Measurements from ENCODE around the gene COG5. TPM values are rescaled to one million over a fixed set of nuclear protein-coding genes. Genes with fewer than 3 reads are reported as not detected.
A peak's percentile ranks its signal among the peaks of the same experiment; 100 is the strongest.

COG5 gene
- total and polyA plus RNA-seq, 11 donors: 9.4 to 61.6 (median 42.1) TPM

DNA sequence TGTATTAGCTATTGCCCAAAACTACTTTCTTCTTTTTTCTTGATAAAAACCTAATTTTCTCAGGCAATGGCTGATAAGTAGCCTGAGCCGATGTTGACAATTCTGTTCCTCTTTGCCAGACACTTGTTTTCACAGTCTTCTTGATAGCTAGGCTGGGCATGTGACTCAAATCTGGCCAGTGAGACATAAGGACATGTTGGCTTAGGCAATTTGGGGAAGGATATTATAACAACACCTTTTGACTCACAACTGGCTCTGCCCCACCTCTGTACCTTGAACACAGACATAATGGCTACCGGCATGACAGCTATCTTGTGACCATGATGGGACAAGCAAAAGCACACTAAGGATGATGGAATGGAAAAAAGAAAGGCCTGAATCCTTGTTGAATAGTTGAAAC, 166.7 kb downstream of the COG5 start:
- WGBS, 4 donors: 50 to 59% (median 56%) methylated on average over 2 of the region's 2 CpGs
- H3K9me3 ChIP-seq: no peaks in the 10 kb centered on the region
- intact Hi-C loops (cut with DNase I): loop anchor here in 1 of 10 donors (10.0 kb wide), 1 partner anchor 192 kb away; no protein-coding TSS in a partner anchor
- DNase-seq (no peak), ATAC-seq (peak in 3 of 4 donors; percentile 29 to 53 (median 38))
- no peak overlapping the region for H3K4me3 ChIP-seq
- H3K4me1 ChIP-seq: peaks cover 0 to 7% (median 0%) of the 10 kb centered on the region in 12 donors
- no peak overlapping the region for H3K27ac ChIP-seq
- no peaks in the 10 kb centered on the region for H3K27me3 ChIP-seq
- no peak for TF ChIP-seq POLR2A (IDR thresholded peaks at IDR 0.05)
- TF ChIP-seq, protein P1, sequence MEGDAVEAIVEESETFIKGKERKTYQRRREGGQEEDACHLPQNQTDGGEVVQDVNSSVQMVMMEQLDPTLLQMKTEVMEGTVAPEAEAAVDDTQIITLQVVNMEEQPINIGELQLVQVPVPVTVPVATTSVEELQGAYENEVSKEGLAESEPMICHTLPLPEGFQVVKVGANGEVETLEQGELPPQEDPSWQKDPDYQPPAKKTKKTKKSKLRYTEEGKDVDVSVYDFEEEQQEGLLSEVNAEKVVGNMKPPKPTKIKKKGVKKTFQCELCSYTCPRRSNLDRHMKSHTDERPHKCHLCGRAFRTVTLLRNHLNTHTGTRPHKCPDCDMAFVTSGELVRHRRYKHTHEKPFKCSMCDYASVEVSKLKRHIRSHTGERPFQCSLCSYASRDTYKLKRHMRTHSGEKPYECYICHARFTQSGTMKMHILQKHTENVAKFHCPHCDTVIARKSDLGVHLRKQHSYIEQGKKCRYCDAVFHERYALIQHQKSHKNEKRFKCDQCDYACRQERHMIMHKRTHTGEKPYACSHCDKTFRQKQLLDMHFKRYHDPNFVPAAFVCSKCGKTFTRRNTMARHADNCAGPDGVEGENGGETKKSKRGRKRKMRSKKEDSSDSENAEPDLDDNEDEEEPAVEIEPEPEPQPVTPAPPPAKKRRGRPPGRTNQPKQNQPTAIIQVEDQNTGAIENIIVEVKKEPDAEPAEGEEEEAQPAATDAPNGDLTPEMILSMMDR (IDR thresholded peaks at IDR 0.05): no peak
- no peaks in the 10 kb centered on the region for H3K36me3 ChIP-seq

DNA sequence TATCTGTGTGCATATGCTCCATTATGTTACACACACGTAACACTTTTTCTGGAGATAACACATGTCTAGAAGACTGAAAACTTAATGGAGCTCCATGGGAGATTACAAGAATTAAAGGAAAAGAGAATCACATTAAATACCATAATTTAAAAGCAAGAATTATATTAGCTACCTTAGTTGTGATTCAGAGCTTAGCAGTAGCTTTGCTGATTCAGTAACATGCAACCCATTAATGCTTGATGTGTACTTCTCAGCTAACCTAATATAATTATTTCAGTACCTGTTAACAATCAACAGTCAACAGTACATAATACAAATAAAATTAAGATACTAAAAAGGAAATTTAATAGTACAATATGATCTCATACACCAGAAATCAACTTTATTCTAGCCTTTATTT, 167.6 kb downstream of the COG5 start:
- Histone ChIP-seq H3K9me3 (no peaks in the 10 kb centered on the region), H3K4me3 (no peak overlapping the region), H3K36me3 (peaks cover 0 to 3% (median 0%) of the 10 kb centered on the region in 9 donors), H3K4me1 (peaks cover 0 to 7% (median 0%) of the 10 kb centered on the region in 12 donors), H3K27ac (no peak overlapping the region), H3K27me3 (no peaks in the 10 kb centered on the region)
- DNase-seq: no peak
- no peak for TF ChIP-seq POLR2A (IDR thresholded peaks at IDR 0.05)
- TF ChIP-seq, protein P1 (IDR thresholded peaks at IDR 0.05): no peak
- 96 to 100% (median 97%) methylated on average over 1 of the region's 1 CpG for WGBS, 4 donors
- intact Hi-C loops (cut with DNase I): loop anchor here in 1 of 10 donors (10.0 kb wide), 1 partner anchor 191 kb away; no protein-coding TSS in a partner anchor
- no peak for ATAC-seq

DNA sequence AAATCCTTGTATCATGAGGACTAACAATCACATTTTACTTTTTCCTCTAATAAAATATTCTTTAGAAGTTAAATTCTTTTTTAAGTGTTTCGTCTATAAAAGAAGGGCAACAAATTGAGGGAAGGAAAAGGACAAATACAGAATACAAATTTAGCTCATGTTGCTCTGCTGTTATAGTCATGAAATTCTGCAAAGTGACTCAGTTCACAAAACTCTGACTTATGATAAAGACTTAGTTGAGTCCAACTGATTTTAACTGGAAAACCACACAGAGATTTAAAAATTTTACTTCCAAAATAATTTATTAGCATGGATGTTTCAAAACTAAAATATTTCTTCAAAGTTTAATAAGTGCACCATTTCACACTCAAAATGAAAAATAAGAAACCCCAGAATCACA, 168.9 kb downstream of the COG5 start:
- Histone ChIP-seq H3K27ac (no peak overlapping the region), H3K4me3 (no peak overlapping the region), H3K9me3 (no peaks in the 10 kb centered on the region), H3K4me1 (peaks cover 0 to 7% (median 0%) of the 10 kb centered on the region in 12 donors), H3K27me3 (no peaks in the 10 kb centered on the region), H3K36me3 (peaks cover 0 to 4% (median 0%) of the 10 kb centered on the region in 9 donors)
- DNase-seq (no peak), ATAC-seq (no peak)
- 81 to 92% (median 89%) methylated on average over 1 of the region's 1 CpG for WGBS, 4 donors
- TF ChIP-seq, protein P1 (IDR thresholded peaks at IDR 0.05): no peak
- intact Hi-C loops (cut with DNase I): loop anchor here in 1 of 10 donors (10.0 kb wide), 1 partner anchor 190 kb away; no protein-coding TSS in a partner anchor

DNA sequence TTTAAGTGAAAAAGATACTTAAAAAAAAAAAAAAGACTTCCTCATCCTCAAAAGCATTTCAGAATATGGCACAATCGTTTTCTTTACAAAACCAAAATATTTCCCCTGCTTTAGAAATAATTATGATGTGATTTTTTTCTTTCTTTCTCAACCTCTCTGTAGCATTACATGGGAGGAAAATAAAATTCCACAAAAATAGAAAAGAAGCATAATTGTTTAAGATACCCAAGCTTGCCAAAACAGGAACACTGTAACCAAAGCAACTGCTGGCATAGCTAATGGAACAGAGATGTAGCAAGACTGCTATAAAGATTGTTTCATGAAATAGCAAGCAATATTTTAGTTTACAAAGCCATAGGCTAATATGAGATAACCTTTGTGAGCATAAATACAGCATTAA, 169.4 kb downstream of the COG5 start:
- ATAC-seq (no peak), DNase-seq (no peak)
- H3K27ac ChIP-seq: no peak overlapping the region
- peaks cover 0 to 7% (median 0%) of the 10 kb centered on the region in 12 donors for H3K4me1 ChIP-seq
- intact Hi-C loops (cut with DNase I): loop anchor here in 1 of 10 donors (10.0 kb wide), 1 partner anchor 189 kb away; no protein-coding TSS in a partner anchor
- H3K9me3 ChIP-seq: no peaks in the 10 kb centered on the region
- no peaks in the 10 kb centered on the region for H3K27me3 ChIP-seq
- no peak overlapping the region for H3K4me3 ChIP-seq
- no peak for TF ChIP-seq POLR2A (IDR thresholded peaks at IDR 0.05)
- TF ChIP-seq, protein P1 (IDR thresholded peaks at IDR 0.05): no peak
- H3K36me3 ChIP-seq: peaks cover 0 to 4% (median 0%) of the 10 kb centered on the region in 9 donors
- WGBS, 4 donors: 80 to 87% (median 83%) methylated on average over 1 of the region's 1 CpG

Measured in heart left ventricle (tissue), 16 donors.